22Rv1 (cell line): ENCODE results near the gene GPC5.

Experiments used
- H3K27ac ChIP-seq: fragments of 450-650 bp; 2 replicates; pipeline ENCODE4 v1.5.1; 2017
- ZFX ChIP-seq: fragments of 450-650 bp; IDR thresholded peaks from 2 replicates; pipeline ENCODE4 v1.6.1; 2017; ENCODE audit warnings: antibody characterized with exemption, borderline replicate concordance
- TF ChIP-seq, protein P1 (sequence below): fragments of 450-650 bp; IDR thresholded peaks from 2 replicates; pipeline ENCODE4 v1.5.1; 2017; ENCODE audit warnings: mild to moderate bottlenecking

The GPC5 gene

DNA sequence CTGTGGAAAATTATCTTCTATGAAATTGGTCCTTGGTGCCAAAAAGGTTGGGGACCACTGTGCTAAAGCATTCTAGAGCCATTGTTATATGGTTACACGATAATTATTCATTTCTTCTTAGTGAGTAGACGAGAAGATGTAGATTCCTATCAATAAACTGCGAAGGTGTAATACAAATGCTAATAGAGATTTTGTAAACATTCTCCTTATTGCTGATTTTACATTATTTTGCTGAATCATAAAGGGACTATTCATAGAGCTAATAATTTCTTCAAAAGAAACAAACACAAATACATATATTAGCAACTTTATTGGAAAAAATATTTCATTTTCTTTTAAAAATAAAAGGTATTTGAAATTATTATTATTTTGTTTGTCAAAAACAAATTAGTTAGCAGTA, 1005.2 kb downstream of the GPC5 start:
- TF ChIP-seq ZFX: no peak
- TF ChIP-seq, protein P1, sequence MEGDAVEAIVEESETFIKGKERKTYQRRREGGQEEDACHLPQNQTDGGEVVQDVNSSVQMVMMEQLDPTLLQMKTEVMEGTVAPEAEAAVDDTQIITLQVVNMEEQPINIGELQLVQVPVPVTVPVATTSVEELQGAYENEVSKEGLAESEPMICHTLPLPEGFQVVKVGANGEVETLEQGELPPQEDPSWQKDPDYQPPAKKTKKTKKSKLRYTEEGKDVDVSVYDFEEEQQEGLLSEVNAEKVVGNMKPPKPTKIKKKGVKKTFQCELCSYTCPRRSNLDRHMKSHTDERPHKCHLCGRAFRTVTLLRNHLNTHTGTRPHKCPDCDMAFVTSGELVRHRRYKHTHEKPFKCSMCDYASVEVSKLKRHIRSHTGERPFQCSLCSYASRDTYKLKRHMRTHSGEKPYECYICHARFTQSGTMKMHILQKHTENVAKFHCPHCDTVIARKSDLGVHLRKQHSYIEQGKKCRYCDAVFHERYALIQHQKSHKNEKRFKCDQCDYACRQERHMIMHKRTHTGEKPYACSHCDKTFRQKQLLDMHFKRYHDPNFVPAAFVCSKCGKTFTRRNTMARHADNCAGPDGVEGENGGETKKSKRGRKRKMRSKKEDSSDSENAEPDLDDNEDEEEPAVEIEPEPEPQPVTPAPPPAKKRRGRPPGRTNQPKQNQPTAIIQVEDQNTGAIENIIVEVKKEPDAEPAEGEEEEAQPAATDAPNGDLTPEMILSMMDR: no peak
- H3K27ac ChIP-seq: no peak overlapping the region

DNA sequence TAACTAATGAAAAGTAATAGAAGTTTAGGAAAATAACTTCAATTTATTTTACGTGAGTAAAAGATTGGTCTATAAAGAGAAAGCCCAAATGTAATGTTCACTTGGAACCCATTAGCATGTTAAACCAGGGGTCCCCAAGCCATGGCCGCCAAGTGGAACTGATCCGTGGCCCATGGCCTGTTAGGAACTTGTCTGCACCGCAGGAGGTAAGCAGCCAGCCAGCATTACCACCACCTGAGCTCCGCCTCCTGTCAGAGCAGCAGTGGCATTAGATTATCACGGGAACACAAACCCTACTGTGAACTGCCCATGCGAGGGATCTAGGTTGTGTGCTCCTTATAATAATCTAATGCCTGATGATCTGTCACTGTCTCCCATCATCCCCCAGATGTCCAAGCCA, 1009.4 kb downstream of the GPC5 start:
- TF ChIP-seq, protein P1: no peak
- no peak for TF ChIP-seq ZFX
- no peak overlapping the region for H3K27ac ChIP-seq

DNA sequence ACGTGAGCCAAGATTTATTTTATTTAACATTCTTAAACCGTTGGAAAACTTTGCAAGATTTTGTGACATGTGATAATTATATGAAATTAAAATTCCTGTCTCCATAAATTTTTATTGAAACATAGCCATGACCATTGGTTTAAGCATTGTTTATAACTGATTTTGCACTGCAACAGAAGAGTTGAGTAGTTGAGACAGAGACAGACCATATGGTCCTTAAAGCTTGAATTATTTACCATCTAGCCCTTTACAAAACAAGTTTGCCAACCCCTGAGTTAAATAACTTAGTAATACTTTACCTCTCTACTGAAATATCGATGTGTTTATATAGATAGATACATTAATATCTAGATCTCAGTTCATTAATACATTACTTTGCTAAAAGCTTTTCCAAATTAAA, 1014.1 kb downstream of the GPC5 start:
- no peak overlapping the region for H3K27ac ChIP-seq
- TF ChIP-seq ZFX: no peak
- TF ChIP-seq, protein P1: no peak

DNA sequence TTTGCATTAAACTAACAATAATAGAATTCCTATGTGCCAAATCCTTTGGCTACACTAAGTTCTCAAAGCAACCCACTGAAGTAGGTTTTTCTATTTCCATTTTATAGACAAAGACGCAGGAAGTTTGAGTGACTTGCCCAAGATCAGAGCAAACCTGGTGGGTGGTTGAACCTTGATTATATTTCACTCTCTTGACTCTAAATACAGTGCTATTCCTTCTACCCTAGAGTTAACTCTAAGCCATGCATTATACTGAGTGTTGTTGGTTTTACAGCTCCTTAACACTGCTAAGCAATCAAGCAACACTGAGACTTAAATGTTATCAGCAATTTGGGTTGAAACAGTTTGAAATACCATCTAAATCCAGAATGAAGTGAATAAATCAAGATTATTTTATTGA, 1014.6 kb downstream of the GPC5 start:
- H3K27ac ChIP-seq: no peak overlapping the region
- TF ChIP-seq ZFX: no peak
- TF ChIP-seq, protein P1: no peak

DNA sequence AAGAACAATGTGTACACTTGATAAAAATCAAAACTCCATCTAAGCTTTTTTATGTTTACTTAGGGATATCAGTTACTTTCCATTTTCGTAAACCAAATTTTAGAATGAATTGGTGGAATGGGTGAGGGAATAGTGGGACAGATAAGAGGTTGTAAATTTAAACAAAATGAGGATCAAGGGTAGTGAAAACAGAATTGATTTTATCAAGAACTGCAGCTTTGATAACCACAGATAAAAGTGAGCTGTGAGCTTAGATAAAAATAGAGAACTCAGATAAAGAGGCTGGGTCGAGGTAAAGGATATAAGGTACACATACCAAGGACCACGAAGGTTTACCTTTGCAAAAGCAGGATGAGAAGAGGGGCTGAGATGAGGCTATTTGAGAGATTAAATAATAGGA, 1015.0 kb downstream of the GPC5 start:
- TF ChIP-seq ZFX: no peak
- TF ChIP-seq, protein P1: no peak
- H3K27ac ChIP-seq: no peak overlapping the region

DNA sequence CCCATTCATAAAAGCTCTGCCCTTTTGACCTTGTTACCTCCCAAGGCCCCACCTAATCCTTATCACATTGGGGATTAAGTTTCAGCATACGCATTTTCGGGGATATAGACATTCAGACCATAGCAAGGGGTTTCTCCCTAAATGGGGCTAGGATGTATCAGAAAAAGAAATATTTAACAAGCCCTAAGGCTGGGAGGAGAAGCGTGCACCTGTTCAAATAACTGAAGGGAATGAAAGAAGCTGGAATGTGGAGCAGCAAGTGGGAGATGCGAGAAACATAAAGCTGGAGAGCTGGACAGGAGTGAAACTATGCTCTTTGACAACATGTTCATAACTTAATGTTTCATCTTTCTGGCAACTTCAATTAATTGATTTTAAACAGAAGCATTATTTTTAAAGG, 1016.4 kb downstream of the GPC5 start:
- no peak for TF ChIP-seq ZFX
- TF ChIP-seq, protein P1: no peak
- no peak overlapping the region for H3K27ac ChIP-seq

DNA sequence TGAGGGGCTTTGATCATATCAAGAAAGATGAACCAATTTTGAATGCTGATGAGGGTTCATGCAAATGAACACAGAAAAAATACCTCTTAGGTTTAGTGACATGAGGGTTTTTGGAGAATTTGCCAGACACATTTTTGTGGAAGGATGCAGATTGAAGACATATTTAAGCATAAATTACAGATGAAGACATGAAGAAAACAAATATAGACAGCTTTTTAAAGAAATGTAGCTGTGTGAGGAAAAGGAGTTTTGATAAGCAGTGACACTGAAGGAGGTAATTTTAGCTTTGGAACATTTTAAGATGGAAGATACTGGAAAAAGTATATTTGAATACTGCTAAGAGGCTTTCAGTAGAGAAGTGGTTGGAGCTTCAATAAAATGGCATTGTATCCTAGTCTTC, 1017.4 kb downstream of the GPC5 start:
- H3K27ac ChIP-seq: no peak overlapping the region
- TF ChIP-seq ZFX: no peak
- TF ChIP-seq, protein P1: no peak
